ENCODE data around the gene SHANK1. TPM values are rescaled to one million over a fixed set of nuclear protein-coding genes. Genes with fewer than 3 reads are reported as not detected.

The SHANK1 gene
- total and polyA plus RNA-seq, 4 donors = 0.06 to 0.28 (median 0.17) TPM; not detected in 1

- no peaks in the 10 kb centered on the region for H3K4me1 ChIP-seq (ENCODE audit: control insufficient read depth in 4 of 4, insufficient read depth in 4 of 4, low read length in 3 of 4)
- H3K27ac ChIP-seq (ENCODE audit: low read depth in 1 of 2, low read length in 2 of 2) = no peak overlapping the region
- no peaks in the 10 kb centered on the region for H3K9me3 ChIP-seq (ENCODE audit: control insufficient read depth in 4 of 4, low read length in 3 of 4)
- WGBS = 55% methylated on average over 12 of the region's 12 CpGs
- no peak overlapping the region for H3K9ac ChIP-seq (ENCODE audit: low read depth in 1 of 2, low read length in 2 of 2)
- H3K4me3 ChIP-seq (ENCODE audit: low read depth in 1 of 3, low read length in 3 of 3) = no peak overlapping the region
- no peak for DNase-seq (ENCODE audit: low spot score)
- peaks cover 0 to 9% (median 0%) of the 10 kb centered on the region in 4 donors for H3K27me3 ChIP-seq (ENCODE audit: control insufficient read depth in 4 of 4, insufficient read depth in 4 of 4, low read length in 3 of 4)
- no peak for TF ChIP-seq MAX (IDR thresholded peaks at IDR 0.05)
- TF ChIP-seq TAF1 (conservative IDR thresholded peaks at IDR 0.05) = no peak
- TF ChIP-seq SP1 (IDR thresholded peaks at IDR 0.05) = no peak
- TF ChIP-seq YY1 (IDR thresholded peaks at IDR 0.05) = no peak
- TF ChIP-seq GABPA (IDR thresholded peaks at IDR 0.05 in 1 of 2, conservative IDR thresholded peaks at IDR 0.05 in 1 of 2) = no peak
- no peak for TF ChIP-seq JUND (IDR thresholded peaks at IDR 0.05)
- TF ChIP-seq REST (IDR thresholded peaks at IDR 0.05) = no peak
- TF ChIP-seq ATF3 (IDR thresholded peaks at IDR 0.05) = no peak
- TF ChIP-seq ZBTB33 (IDR thresholded peaks at IDR 0.05) = no peak
- H3K36me3 ChIP-seq (ENCODE audit: control insufficient read depth in 4 of 4, insufficient read depth in 3 of 4, low read depth in 1 of 4, low read length in 3 of 4) = no peaks in the 10 kb centered on the region
Observed at GRCh38 chr19:50708179-50708879, 11.3 kb downstream of the SHANK1 start.

GRCh38 chr19:50706387-50706786 is 13.2 kb downstream of the SHANK1 start:
- WGBS = 56% methylated on average over 5 of the region's 5 CpGs
- H3K9ac ChIP-seq (ENCODE audit: low read depth in 1 of 2, low read length in 2 of 2) = no peak overlapping the region
- peaks cover 0 to 5% (median 1%) of the 10 kb centered on the region in 4 donors for H3K27me3 ChIP-seq (ENCODE audit: control insufficient read depth in 4 of 4, insufficient read depth in 4 of 4, low read length in 3 of 4)
- H3K27ac ChIP-seq (ENCODE audit: low read depth in 1 of 2, low read length in 2 of 2) = no peak overlapping the region
- H3K36me3 ChIP-seq (ENCODE audit: control insufficient read depth in 4 of 4, insufficient read depth in 3 of 4, low read depth in 1 of 4, low read length in 3 of 4) = no peaks in the 10 kb centered on the region
- no peak overlapping the region for H3K4me3 ChIP-seq (ENCODE audit: low read depth in 1 of 3, low read length in 3 of 3)
- TF ChIP-seq FOXA1 (IDR thresholded peaks at IDR 0.05) (no peak), RXRA (IDR thresholded peaks at IDR 0.05) (no peak), SP1 (IDR thresholded peaks at IDR 0.05) (no peak), CTCF (IDR thresholded peaks at IDR 0.05; ENCODE audit: low read depth, low read length, missing input control) (no peak), HNF4A (conservative IDR thresholded peaks at IDR 0.05) (no peak), MAX (IDR thresholded peaks at IDR 0.05) (no peak), GABPA (IDR thresholded peaks at IDR 0.05 in 1 of 2, conservative IDR thresholded peaks at IDR 0.05 in 1 of 2) (no peak), HNF4G (IDR thresholded peaks at IDR 0.05) (no peak), YY1 (IDR thresholded peaks at IDR 0.05) (no peak), ZBTB33 (IDR thresholded peaks at IDR 0.05) (no peak), RAD21 (IDR thresholded peaks at IDR 0.05) (no peak)
- H3K9me3 ChIP-seq (ENCODE audit: control insufficient read depth in 4 of 4, low read length in 3 of 4) = no peaks in the 10 kb centered on the region
- no peak for DNase-seq (ENCODE audit: low spot score)
- H3K4me1 ChIP-seq (ENCODE audit: control insufficient read depth in 4 of 4, insufficient read depth in 4 of 4, low read length in 3 of 4) = no peaks in the 10 kb centered on the region

Data from liver (tissue), 9 donors.